ENCODE data around the gene MICOS13.

Gene MICOS13

GRCh38 chr19:5643060-5643459 is 37.3 kb downstream of the MICOS13 start:
- H3K36me3 ChIP-seq (replicated peaks; ENCODE audit: low read depth, low read length), result peaks cover 74% of the 10 kb centered on the region

GRCh38 chr19:5642204-5642603 is 38.1 kb downstream of the MICOS13 start:
- no peaks in the 10 kb centered on the region for H3K27me3 ChIP-seq (ENCODE audit: low read depth, low read length)
- no peak overlapping the region for H3K9ac ChIP-seq (ENCODE audit: low read length)
- peaks cover 96% of the 10 kb centered on the region for H4K20me1 ChIP-seq (ENCODE audit: insufficient read depth, low read length)
- H3K27ac ChIP-seq (ENCODE audit: low read length), result no peak overlapping the region
- H3K4me2 ChIP-seq (ENCODE audit: low read length), result no peak overlapping the region
- H3K4me1 ChIP-seq (ENCODE audit: low read length), result no peaks in the 10 kb centered on the region
- H3K9me3 ChIP-seq (ENCODE audit: insufficient read depth, low read length), result no peaks in the 10 kb centered on the region
- H3K36me3 ChIP-seq (replicated peaks; ENCODE audit: low read depth, low read length), result peaks cover 73% of the 10 kb centered on the region
- peaks cover 100% of the 10 kb centered on the region for H3K79me2 ChIP-seq (ENCODE audit: low read length)
- no peak overlapping the region for H3K4me3 ChIP-seq (ENCODE audit: low read length)
- TF ChIP-seq CTCF (IDR thresholded peaks at IDR 0.05; ENCODE audit: low read depth, low read length) (no peak), EZH2phosphoT487 (IDR thresholded peaks at IDR 0.05; ENCODE audit: low read depth) (no peak)
- no peak overlapping the region for H2AFZ ChIP-seq (ENCODE audit: low read depth, low read length)

More at GRCh38 chr19:5643060-5643459, 37.3 kb downstream of the MICOS13 start:
- Histone ChIP-seq H3K27ac (ENCODE audit: low read length) (no peak overlapping the region), H3K27me3 (ENCODE audit: low read depth, low read length) (no peaks in the 10 kb centered on the region), H2AFZ (ENCODE audit: low read depth, low read length) (no peak overlapping the region), H4K20me1 (ENCODE audit: insufficient read depth, low read length) (peaks cover 94% of the 10 kb centered on the region), H3K4me3 (ENCODE audit: low read length) (no peak overlapping the region), H3K9ac (ENCODE audit: low read length) (no peak overlapping the region), H3K79me2 (ENCODE audit: low read length) (peaks cover 98% of the 10 kb centered on the region), H3K9me3 (ENCODE audit: insufficient read depth, low read length) (no peaks in the 10 kb centered on the region), H3K4me2 (ENCODE audit: low read length) (no peak overlapping the region), H3K4me1 (ENCODE audit: low read length) (no peaks in the 10 kb centered on the region)
- TF ChIP-seq CTCF (IDR thresholded peaks at IDR 0.05; ENCODE audit: low read depth, low read length), result no peak

GRCh38 chr19:5641171-5641570 is 39.1 kb downstream of the MICOS13 start:
- no peak for TF ChIP-seq CTCF (IDR thresholded peaks at IDR 0.05; ENCODE audit: low read depth, low read length)
- no peak for TF ChIP-seq EZH2phosphoT487 (IDR thresholded peaks at IDR 0.05; ENCODE audit: low read depth)
- Histone ChIP-seq H3K27ac (ENCODE audit: low read length) (no peak overlapping the region), H2AFZ (ENCODE audit: low read depth, low read length) (no peak overlapping the region), H4K20me1 (ENCODE audit: insufficient read depth, low read length) (peaks cover 92% of the 10 kb centered on the region), H3K79me2 (ENCODE audit: low read length) (peaks cover 100% of the 10 kb centered on the region), H3K36me3 (replicated peaks; ENCODE audit: low read depth, low read length) (peaks cover 67% of the 10 kb centered on the region), H3K4me1 (ENCODE audit: low read length) (no peaks in the 10 kb centered on the region), H3K4me2 (ENCODE audit: low read length) (no peak overlapping the region), H3K4me3 (ENCODE audit: low read length) (no peak overlapping the region), H3K9me3 (ENCODE audit: insufficient read depth, low read length) (no peaks in the 10 kb centered on the region), H3K9ac (ENCODE audit: low read length) (no peak overlapping the region), H3K27me3 (ENCODE audit: low read depth, low read length) (no peaks in the 10 kb centered on the region)

- Histone ChIP-seq H2AFZ (ENCODE audit: low read depth, low read length) (no peak overlapping the region), H3K79me2 (ENCODE audit: low read length) (peaks cover 100% of the 10 kb centered on the region), H3K4me3 (ENCODE audit: low read length) (no peak overlapping the region), H3K36me3 (replicated peaks; ENCODE audit: low read depth, low read length) (peaks cover 56% of the 10 kb centered on the region), H3K4me1 (ENCODE audit: low read length) (peaks cover 13% of the 10 kb centered on the region), H3K9me3 (ENCODE audit: insufficient read depth, low read length) (no peaks in the 10 kb centered on the region), H4K20me1 (ENCODE audit: insufficient read depth, low read length) (peaks cover 91% of the 10 kb centered on the region), H3K27ac (ENCODE audit: low read length) (no peak overlapping the region), H3K27me3 (ENCODE audit: low read depth, low read length) (no peaks in the 10 kb centered on the region), H3K4me2 (ENCODE audit: low read length) (no peak overlapping the region), H3K9ac (ENCODE audit: low read length) (no peak overlapping the region)
- no peak for TF ChIP-seq EZH2phosphoT487 (IDR thresholded peaks at IDR 0.05; ENCODE audit: low read depth)
- no peak for TF ChIP-seq CTCF (IDR thresholded peaks at IDR 0.05; ENCODE audit: low read depth, low read length)
Observed at GRCh38 chr19:5637971-5638370, 42.3 kb downstream of the MICOS13 start.
